ENCODE results near the gene CUZD1. TPM values are rescaled to one million over a fixed set of nuclear protein-coding genes. Genes with fewer than 3 reads are reported as not detected.

CUZD1 gene, protein sequence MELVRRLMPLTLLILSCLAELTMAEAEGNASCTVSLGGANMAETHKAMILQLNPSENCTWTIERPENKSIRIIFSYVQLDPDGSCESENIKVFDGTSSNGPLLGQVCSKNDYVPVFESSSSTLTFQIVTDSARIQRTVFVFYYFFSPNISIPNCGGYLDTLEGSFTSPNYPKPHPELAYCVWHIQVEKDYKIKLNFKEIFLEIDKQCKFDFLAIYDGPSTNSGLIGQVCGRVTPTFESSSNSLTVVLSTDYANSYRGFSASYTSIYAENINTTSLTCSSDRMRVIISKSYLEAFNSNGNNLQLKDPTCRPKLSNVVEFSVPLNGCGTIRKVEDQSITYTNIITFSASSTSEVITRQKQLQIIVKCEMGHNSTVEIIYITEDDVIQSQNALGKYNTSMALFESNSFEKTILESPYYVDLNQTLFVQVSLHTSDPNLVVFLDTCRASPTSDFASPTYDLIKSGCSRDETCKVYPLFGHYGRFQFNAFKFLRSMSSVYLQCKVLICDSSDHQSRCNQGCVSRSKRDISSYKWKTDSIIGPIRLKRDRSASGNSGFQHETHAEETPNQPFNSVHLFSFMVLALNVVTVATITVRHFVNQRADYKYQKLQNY
- under 1 TPM; 0.34 to 0.60 (median 0.47) TPM for total RNA-seq (2021; fragmentation: NEBNext Ultra II Directional; extraction: Animal tissue kit (Norgen Biotek cat#: 25700))
- long read RNA-seq: 0 reads

DNA sequence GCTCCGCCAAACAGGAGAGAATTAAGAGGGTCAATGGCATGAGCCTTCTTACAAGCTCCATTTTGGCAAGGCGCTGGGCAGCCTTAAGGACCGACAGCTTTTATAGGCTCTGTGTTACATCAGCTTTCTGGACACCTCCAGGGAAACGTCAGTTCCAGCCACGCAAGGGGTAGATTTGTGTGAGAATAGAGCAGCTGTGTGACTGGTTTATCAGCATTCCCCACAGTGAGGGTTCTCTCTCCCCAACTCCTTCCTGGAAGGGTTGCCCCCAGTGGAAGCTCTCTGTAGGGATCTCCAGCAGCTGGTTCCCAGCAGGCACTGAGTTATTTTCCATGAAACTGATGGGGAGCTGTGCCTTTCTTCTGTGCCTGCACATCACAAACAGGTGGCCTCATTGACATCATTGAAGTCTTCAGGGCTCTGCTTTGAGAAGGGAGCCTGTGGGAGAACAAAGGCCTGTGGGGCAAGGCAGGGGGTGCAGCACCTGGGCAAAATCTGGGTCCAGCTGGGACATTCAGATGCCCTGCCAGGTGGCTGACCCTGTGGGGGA is at the start of gene CUZD1:
TSS of gene CUZD1 (minus strand) at position 75 of the 550 bp plus-strand sequence. CDS start at position 61, 14 bp downstream.
- no peak within 1 kb of the TSS; the same call in 1 of the 2 replicates for H3K27ac Mint-ChIP-seq
- DNase-seq: no peak
- H3K4me3 Mint-ChIP-seq: no peak within 1 kb of the TSS
- no peaks in the 10 kb centered on the region; the same call in none of the 2 replicates for H3K27me3 Mint-ChIP-seq (ENCODE audit: insufficient read depth)
- TF ChIP-seq, protein P1, sequence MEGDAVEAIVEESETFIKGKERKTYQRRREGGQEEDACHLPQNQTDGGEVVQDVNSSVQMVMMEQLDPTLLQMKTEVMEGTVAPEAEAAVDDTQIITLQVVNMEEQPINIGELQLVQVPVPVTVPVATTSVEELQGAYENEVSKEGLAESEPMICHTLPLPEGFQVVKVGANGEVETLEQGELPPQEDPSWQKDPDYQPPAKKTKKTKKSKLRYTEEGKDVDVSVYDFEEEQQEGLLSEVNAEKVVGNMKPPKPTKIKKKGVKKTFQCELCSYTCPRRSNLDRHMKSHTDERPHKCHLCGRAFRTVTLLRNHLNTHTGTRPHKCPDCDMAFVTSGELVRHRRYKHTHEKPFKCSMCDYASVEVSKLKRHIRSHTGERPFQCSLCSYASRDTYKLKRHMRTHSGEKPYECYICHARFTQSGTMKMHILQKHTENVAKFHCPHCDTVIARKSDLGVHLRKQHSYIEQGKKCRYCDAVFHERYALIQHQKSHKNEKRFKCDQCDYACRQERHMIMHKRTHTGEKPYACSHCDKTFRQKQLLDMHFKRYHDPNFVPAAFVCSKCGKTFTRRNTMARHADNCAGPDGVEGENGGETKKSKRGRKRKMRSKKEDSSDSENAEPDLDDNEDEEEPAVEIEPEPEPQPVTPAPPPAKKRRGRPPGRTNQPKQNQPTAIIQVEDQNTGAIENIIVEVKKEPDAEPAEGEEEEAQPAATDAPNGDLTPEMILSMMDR (IDR thresholded peaks at IDR 0.05): no peak
- peaks cover 20% of the 10 kb centered on the region for H3K4me1 Mint-ChIP-seq (ENCODE audit: low read depth)
- peaks cover 45% of the 10 kb centered on the region for H3K36me3 Mint-ChIP-seq (ENCODE audit: low read depth)
- H3K9me3 Mint-ChIP-seq: no peaks in the 10 kb centered on the region

DNA sequence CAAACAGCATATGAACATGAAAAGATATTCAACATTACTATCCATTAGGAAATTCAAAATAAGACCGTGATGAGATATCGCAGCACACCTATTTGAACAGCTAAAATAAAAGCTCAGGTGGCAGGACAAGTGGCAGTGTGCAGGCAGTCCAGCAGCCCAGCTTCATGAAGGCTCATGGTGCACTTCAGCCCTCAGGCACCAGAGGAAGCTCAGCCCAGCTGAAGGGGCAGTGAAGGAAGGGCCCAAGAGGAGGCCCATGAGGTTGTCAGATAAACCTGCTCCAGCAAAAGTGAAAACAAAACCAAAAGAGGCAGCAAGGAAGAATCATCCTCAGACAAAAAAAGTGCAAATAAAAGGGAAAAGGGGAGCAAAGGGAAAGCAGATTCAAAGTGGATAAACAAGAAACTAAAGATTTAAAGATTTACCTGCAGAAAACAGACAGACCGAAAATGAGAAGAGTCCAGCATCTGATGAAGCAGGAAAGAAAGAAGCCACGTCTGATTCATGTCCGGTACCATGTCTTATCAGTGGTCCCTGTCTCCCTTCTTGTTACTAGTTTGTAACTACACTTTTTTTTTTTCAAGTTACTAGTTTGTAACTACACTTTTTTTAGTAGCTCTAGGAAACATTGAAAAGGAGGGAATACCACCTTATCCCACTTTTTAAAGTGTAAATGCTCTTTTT is 48.7 kb upstream of the CUZD1 start:
- Mint-ChIP-seq H3K27me3 (ENCODE audit: insufficient read depth) (no peaks in the 10 kb centered on the region), H3K36me3 (ENCODE audit: low read depth) (peaks cover 6% of the 10 kb centered on the region; the same call in 1 of the 2 replicates), H3K4me3 (no peak overlapping the region), H3K27ac (no peak overlapping the region), H3K9me3 (no peaks in the 10 kb centered on the region), H3K4me1 (ENCODE audit: low read depth) (peaks cover 5% of the 10 kb centered on the region; the same call in 1 of the 2 replicates)
- TF ChIP-seq, protein P1 (IDR thresholded peaks at IDR 0.05): no peak
- no peak for DNase-seq

DNA sequence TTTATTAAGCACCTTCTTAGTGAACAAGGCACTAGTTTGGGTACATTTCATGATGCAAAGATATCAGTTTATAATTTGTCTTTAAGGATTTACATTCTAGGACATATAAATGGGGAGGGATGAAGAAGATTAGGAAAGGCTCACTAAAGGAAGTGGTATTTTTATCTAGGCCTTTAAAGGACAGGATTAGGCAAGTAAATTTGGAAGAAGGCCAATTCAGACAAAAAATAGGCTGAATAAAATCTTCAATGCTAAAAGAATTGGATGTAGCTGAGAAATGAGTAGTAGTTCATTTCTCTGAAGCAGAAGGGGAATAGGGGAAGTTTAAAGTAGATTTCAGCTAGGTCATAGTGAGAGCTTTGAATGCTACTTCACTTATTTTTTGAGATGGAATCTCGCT is 38.5 kb upstream of the CUZD1 start:
- peaks cover under 1% of the 10 kb centered on the region; the same call in 1 of the 2 replicates for H3K36me3 Mint-ChIP-seq (ENCODE audit: low read depth)
- no peak for DNase-seq
- H3K4me1 Mint-ChIP-seq (ENCODE audit: low read depth): peaks cover 15% of the 10 kb centered on the region
- TF ChIP-seq, protein P1 (IDR thresholded peaks at IDR 0.05): no peak
- no peaks in the 10 kb centered on the region for H3K9me3 Mint-ChIP-seq
- no peak overlapping the region for H3K4me3 Mint-ChIP-seq
- H3K27me3 Mint-ChIP-seq (ENCODE audit: insufficient read depth): no peaks in the 10 kb centered on the region
- no peak overlapping the region for H3K27ac Mint-ChIP-seq

DNA sequence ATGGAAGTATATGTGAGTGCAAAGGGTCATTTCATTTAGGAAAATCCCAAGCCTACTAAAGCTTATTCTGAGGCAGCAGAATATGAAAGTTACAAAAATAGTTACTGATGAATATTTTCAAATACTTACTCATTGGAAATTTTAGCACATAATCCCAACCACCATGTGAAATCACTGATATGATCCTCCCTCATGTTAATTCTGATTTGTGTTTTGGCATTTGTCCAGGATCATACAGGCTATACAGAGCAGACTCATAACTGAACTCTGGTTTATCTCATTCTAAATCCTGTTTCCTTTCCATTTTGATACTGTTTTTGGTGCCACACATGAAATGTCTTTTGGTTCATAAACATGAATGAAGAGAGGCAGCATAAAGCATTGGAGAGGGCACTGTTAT is 37.1 kb upstream of the CUZD1 start:
- no peaks in the 10 kb centered on the region for H3K27me3 Mint-ChIP-seq (ENCODE audit: insufficient read depth)
- no peak overlapping the region for H3K27ac Mint-ChIP-seq
- peaks cover 29% of the 10 kb centered on the region for H3K4me1 Mint-ChIP-seq (ENCODE audit: low read depth)
- TF ChIP-seq, protein P1 (IDR thresholded peaks at IDR 0.05): no peak
- H3K9me3 Mint-ChIP-seq: no peaks in the 10 kb centered on the region
- H3K36me3 Mint-ChIP-seq (ENCODE audit: low read depth): peaks cover 15% of the 10 kb centered on the region
- no peak overlapping the region for H3K4me3 Mint-ChIP-seq
- no peak for DNase-seq

All from HFFc6 (cell line).